Stimulated activated CD8-positive, alpha-beta memory T cell treated with anti-CD3 and anti-CD28 coated beads, Interleukin-7, amount 100 ng/mL, for 24 hours (primary cell): ENCODE results near the gene PIAS4.
A peak's percentile ranks its signal among the peaks of the same experiment; 100 is the strongest.
"Not testable (repeated sequence)": the region's sequence is repeated elsewhere in the genome, so short reads cannot be mapped to it uniquely, and the experiment has no call there.

Experiments used
- DNase-seq: peaks from one replicate; pipeline ENCODE4 v3.0.0-alpha.2; 2020; ENCODE audit warnings: low read depth

PIAS4 gene

GRCh38 chr19:4007021-4007835 lies at the start of gene PIAS4:
PIAS4 (plus strand) TSS chr19:4007736; CDS start chr19:4007761, 25 bp downstream.
- peak; percentile 84 for DNase-seq

- no peak for DNase-seq
Observed at GRCh38 chr19:3958836-3959765, 48.4 kb upstream of the PIAS4 start.

- DNase-seq: no peak
Observed at GRCh38 chr19:3959766-3960131, 47.8 kb upstream of the PIAS4 start.

GRCh38 chr19:3961007-3961406 lies 46.5 kb upstream of the PIAS4 start:
- DNase-seq: no peak

GRCh38 chr19:3963458-3964255 lies 43.9 kb upstream of the PIAS4 start:
- no peak for DNase-seq

- DNase-seq: no peak
Observed at GRCh38 chr19:3964256-3965194, 43.0 kb upstream of the PIAS4 start.

- no peak for DNase-seq
Observed at GRCh38 chr19:3966051-3967017, 41.2 kb upstream of the PIAS4 start.

GRCh38 chr19:3967983-3968382 lies 39.6 kb upstream of the PIAS4 start:
- DNase-seq: not testable (repeated sequence)

GRCh38 chr19:3968556-3969434 lies 38.7 kb upstream of the PIAS4 start:
- DNase-seq: no peak

GRCh38 chr19:3969435-3970312 lies 37.9 kb upstream of the PIAS4 start:
- DNase-seq: no peak

GRCh38 chr19:3970313-3970807 lies 37.2 kb upstream of the PIAS4 start:
- DNase-seq: no peak

GRCh38 chr19:3970808-3971598 lies 36.5 kb upstream of the PIAS4 start, which contains the start of gene DAPK3:
DAPK3 (minus strand) TSS chr19:3971099; CDS start chr19:3969735, 1,364 bp downstream.
- peak; percentile 86 for DNase-seq

GRCh38 chr19:3975144-3975543 lies 32.4 kb upstream of the PIAS4 start:
- DNase-seq: no peak

- no peak for DNase-seq
Observed at GRCh38 chr19:3975637-3976087, 31.9 kb upstream of the PIAS4 start.

- no peak for DNase-seq
Observed at GRCh38 chr19:3976495-3977241, 30.9 kb upstream of the PIAS4 start.
